PFSK-1 (cell line): ENCODE measurements around the gene NEMP2.

Experiments
- POLR2AphosphoS5 ChIP-seq: IDR thresholded peaks from 2 replicates; pipeline ENCODE4 v1.6.1; 2012; ENCODE audit warnings: low read depth, mild to moderate bottlenecking, control low read depth, low read length, moderate library complexity
- TAF1 ChIP-seq: IDR thresholded peaks from 2 replicates; pipeline ENCODE4 v1.6.1; 2012; ENCODE audit warnings: low read length, control low read depth, borderline replicate concordance; ENCODE audit not compliant: insufficient read depth
- TF ChIP-seq, protein P1 (sequence below), 2 experiments: IDR thresholded peaks; 2 replicates each; pipeline versions ENCODE4 v1.6.1 to v1.8.0; 2011 to 2012; ENCODE audit warnings: low read depth in 2 of 2, low read length in 2 of 2, control low read depth in 1 of 2, inconsistent platforms in 1 of 2, mild to moderate bottlenecking in 1 of 2, moderate library complexity in 1 of 2; ENCODE audit not compliant: insufficient read depth in 1 of 2

DNA sequence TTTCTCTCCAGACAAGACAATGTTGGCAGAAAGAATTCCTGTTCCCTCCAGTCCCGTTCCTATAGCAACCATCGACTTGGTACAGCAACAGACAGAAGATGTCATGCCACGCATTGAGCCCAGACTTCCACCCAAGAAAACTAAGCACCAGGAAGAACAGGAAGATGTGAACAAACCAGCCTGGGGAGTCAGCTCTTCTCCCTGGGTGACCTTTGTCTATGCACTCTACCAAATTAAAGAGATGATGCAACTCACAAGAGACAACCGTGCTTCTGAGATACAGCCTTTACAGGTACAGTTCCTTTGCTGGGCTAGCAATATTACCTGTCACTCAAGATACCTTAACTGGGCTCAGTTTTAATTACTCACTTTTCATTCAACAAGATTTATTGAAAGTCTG, 37.1 kb downstream of the NEMP2 start:
- TF ChIP-seq TAF1: no peak
- no peak for TF ChIP-seq POLR2AphosphoS5
- TF ChIP-seq, protein P1, sequence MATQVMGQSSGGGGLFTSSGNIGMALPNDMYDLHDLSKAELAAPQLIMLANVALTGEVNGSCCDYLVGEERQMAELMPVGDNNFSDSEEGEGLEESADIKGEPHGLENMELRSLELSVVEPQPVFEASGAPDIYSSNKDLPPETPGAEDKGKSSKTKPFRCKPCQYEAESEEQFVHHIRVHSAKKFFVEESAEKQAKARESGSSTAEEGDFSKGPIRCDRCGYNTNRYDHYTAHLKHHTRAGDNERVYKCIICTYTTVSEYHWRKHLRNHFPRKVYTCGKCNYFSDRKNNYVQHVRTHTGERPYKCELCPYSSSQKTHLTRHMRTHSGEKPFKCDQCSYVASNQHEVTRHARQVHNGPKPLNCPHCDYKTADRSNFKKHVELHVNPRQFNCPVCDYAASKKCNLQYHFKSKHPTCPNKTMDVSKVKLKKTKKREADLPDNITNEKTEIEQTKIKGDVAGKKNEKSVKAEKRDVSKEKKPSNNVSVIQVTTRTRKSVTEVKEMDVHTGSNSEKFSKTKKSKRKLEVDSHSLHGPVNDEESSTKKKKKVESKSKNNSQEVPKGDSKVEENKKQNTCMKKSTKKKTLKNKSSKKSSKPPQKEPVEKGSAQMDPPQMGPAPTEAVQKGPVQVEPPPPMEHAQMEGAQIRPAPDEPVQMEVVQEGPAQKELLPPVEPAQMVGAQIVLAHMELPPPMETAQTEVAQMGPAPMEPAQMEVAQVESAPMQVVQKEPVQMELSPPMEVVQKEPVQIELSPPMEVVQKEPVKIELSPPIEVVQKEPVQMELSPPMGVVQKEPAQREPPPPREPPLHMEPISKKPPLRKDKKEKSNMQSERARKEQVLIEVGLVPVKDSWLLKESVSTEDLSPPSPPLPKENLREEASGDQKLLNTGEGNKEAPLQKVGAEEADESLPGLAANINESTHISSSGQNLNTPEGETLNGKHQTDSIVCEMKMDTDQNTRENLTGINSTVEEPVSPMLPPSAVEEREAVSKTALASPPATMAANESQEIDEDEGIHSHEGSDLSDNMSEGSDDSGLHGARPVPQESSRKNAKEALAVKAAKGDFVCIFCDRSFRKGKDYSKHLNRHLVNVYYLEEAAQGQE (IDR thresholded peaks at IDR 0.05; ENCODE audit: insufficient read depth in 1 of 2, low read depth in 2 of 2, low read length in 2 of 2): no peak
